NCI-H2107 treated with DMSO at 0.1 percent for 48 hours (cell line): ENCODE results near the gene PHTF2.
A peak's percentile ranks its signal among the peaks of the same experiment; 100 is the strongest.

Source experiments
- DNase-seq: peaks from one replicate; lab custom pipeline; 2025; ENCODE audit not compliant: unreplicated experiment; lab: John Stamatoyannopoulos, UW

Gene PHTF2

DNA sequence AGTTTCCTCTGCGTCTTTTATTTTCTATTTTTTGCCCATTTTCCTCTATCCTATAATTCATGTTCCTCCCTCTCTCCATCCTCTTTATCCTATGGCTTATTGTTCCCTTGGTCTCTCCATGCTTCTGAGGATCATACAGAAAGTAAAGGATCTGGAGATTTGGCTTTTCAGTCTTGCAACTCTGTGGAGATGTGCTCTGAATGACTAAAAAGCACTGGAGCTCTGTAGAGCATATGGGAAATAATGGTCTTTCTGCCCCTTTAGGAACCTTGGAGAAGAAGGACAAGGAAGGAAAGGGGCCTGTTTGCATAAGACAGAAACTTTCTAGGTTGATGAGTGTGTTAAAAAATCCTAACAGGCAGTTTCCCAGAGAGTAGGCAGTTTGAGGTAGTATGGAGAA is 120.1 kb downstream of the PHTF2 start:
- DNase-seq, result no peak

- DNase-seq, result no peak
Observed at GRCh38 chr7:77923419-77923818, 124.8 kb downstream of the PHTF2 start.

GRCh38 chr7:77930496-77930895 is 131.9 kb downstream of the PHTF2 start:
- DNase-seq, result no peak

GRCh38 chr7:77931841-77932240 is 133.3 kb downstream of the PHTF2 start:
- DNase-seq, result no peak

DNA sequence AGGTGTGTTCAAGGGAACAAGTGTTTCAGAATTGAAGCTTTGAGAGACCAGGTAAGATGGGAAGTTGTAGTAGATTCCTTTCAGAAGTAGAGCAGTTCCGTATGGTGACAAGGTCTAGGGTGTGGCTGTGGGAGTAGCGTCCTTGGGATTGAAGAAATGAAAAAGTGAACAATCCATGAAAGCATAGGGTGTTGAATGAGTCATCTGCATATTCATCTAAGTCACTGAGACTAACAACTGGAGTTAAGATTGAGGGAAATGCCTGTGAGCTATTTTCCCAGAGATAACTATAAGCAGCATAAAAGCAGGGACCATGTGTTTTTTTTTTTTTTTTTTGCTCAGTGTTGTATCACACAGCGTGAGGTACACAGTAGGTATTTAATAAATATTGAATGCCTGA is 134.8 kb downstream of the PHTF2 start:
- DNase-seq, result no peak

DNA sequence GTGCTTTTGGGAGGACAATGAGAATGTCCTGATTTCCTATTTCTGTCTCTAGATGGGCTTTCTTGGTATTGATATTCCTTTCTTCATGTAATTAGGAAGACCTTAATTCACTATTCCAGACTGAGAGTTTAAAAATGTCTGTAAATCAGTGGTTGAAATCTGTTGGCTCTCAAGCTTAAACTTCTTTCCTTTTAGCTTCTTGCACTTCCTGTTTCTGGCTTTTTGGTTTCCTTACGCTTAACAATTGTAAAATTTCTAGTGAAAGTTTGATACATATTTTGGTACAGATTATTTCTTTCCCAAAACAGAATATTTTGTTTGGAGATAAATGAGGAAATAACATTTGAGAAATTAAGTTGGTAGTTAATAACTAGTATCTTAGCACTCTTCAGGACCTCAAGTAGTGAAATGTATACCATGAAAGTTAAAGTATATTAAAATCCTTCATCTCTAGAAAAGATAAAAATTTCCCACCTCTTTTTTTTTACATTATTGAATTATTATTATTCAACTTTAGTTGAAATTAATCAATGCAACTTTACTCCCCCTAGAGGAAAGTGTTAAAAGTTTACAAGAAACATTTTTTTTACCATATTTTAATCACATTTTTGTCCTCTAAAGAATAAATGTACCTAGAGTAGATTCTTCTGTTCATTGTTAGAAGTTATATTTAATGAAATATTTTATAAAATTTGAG is 137.2 kb downstream of the PHTF2 start:
- DNase-seq, result no peak

- peak; percentile 54 for DNase-seq
Observed at GRCh38 chr7:77940647-77941046, 142.1 kb downstream of the PHTF2 start.

GRCh38 chr7:77942431-77942830 is 143.9 kb downstream of the PHTF2 start:
- no peak for DNase-seq

- DNase-seq, result no peak
Observed at GRCh38 chr7:77944183-77945182, 145.9 kb downstream of the PHTF2 start.

GRCh38 chr7:77950548-77950947 is 152.0 kb downstream of the PHTF2 start:
- no peak for DNase-seq

GRCh38 chr7:77954773-77955555 is 156.4 kb downstream of the PHTF2 start:
- DNase-seq, result no peak

GRCh38 chr7:77958436-77958835 is 159.9 kb downstream of the PHTF2 start:
- no peak for DNase-seq

GRCh38 chr7:77959080-77959479 is 160.5 kb downstream of the PHTF2 start:
- DNase-seq, result no peak

DNA sequence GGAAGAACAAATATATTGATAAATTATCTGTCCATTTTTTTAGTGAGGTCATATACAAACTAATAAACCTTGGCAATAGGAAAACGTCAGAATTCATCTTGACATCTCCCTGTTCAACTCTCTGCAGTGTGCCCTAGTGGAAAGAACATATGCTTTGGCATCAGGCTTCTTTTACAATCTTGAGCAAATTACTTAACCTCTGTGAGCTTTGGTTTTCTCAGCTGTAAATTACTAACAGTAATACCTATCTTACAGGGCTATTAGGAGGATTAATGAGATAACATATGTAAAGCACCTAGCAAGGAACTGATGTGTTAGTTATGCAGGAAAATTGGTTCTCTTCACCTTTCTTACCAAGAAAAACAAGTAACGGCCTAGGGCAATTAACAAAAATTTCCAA is 161.8 kb downstream of the PHTF2 start:
- DNase-seq, result no peak

DNA sequence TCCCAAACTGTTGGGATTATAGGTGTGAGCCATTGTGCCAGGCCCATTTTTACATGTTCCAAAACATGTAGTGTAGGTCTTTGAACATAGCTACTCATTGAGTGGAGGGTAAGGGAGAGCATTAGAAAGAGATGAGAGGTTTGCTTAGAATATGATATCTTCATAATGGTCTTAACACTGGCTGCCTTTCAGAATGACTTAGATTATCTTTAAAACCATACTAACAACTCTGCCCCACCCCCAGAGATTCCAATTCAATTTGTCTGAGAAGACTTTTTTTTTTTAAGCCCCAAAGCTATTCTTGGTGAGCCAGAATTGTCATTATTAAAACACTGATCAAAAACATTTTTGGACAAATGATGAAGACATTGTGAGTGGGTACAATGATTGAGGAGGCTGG is 168.9 kb downstream of the PHTF2 start:
- DNase-seq, result no peak

- DNase-seq, result no peak
Observed at GRCh38 chr7:77971726-77972125, 173.2 kb downstream of the PHTF2 start.

- DNase-seq, result no peak
Observed at GRCh38 chr7:77975672-77976480, 177.3 kb downstream of the PHTF2 start.

GRCh38 chr7:77979219-77979618 is 180.6 kb downstream of the PHTF2 start:
- no peak for DNase-seq

GRCh38 chr7:77980087-77980713 is 181.6 kb downstream of the PHTF2 start:
- DNase-seq, result no peak

DNA sequence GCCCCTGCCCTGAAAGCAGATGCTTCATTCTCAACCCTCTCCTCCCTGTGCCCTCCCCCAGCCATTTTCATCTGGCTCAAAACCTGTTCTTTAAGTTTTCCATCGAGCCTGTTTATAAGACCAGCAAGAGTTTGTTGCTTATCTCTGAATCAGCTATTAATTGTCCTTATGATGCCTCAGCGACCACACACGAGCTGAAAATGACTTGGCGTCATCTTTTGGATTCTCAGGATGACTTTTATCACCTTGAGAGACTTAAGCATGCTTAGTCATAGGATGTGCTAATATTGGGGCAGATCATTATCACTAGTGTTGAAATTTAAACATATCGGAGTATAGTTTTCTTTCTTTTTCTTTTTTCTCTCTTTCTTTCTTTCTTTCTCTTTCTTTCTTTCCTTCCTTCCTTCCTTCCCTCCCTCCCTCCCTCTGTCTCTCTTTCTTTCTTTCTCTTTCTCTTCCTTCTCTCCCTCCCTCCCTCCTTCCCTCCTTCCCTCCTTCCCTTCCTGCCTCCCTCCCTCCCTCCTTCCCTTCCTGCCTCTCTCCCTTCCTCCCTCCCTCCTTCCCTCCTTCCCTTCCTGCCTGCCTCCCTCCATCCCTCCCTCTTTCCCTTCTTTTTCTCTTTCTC is 184.5 kb downstream of the PHTF2 start:
- no peak for DNase-seq
